ENCODE results near the gene PABPC4L. TPM values are rescaled to one million over a fixed set of nuclear protein-coding genes. Genes with fewer than 3 reads are reported as not detected.

Gene PABPC4L
- total RNA-seq, 4 donors from 2014 or later, result 0.09 to 0.51 (median 0.39) TPM; not detected in 1

DNA sequence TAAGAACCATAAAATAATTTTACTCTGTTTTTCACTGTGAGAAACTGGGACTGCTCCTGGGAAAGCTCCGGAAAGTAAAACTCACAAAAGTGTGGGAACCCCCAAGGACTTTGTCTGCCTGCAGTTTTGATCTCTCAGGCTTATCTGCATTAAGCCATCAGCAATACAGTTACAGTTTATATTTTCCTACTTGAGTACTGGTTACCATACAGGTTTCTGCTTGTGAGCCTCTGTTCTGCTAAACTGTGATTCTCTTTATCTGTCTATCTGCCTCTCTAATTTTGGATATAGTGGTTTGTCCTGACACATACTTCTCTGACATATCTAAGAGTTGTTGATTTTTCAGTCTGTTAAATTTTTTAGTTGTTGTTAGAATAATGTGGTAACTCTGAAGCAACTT is 11.6 kb downstream of the PABPC4L start:
- H3K4me3 ChIP-seq, result no peak overlapping the region
- no peaks in the 10 kb centered on the region for H3K9me3 ChIP-seq
- no peaks in the 10 kb centered on the region for H3K27me3 ChIP-seq
- in situ Hi-C loops (cut with MboI; ENCODE audit: low sequenced_read_pairs in 4 of 4), result no loop called here
- TF ChIP-seq CTCF (IDR thresholded peaks at IDR 0.05 in 4 of 5, conservative IDR thresholded peaks at IDR 0.05 in 1 of 5) (no peak), POLR2A (IDR thresholded peaks at IDR 0.05) (no peak)
- DNase-seq, result no peak
- no peaks in the 10 kb centered on the region for H3K4me1 ChIP-seq
- no peak overlapping the region for H3K27ac ChIP-seq
- ATAC-seq, result no peak
- intact Hi-C loops (cut with DNase I; ENCODE audit: low total_unique reads), result no loop called here
- no peaks in the 10 kb centered on the region for H3K36me3 ChIP-seq

GRCh38 chr4:134189480-134189879 is 12.1 kb downstream of the PABPC4L start:
- Histone ChIP-seq H3K4me3 (no peak overlapping the region), H3K27me3 (no peaks in the 10 kb centered on the region), H3K4me1 (no peaks in the 10 kb centered on the region), H3K9me3 (no peaks in the 10 kb centered on the region), H3K36me3 (no peaks in the 10 kb centered on the region), H3K27ac (no peak overlapping the region)
- TF ChIP-seq POLR2A (IDR thresholded peaks at IDR 0.05) (no peak), CTCF (IDR thresholded peaks at IDR 0.05 in 4 of 5, conservative IDR thresholded peaks at IDR 0.05 in 1 of 5) (no peak)
- DNase-seq, result no peak
- intact Hi-C loops (cut with DNase I; ENCODE audit: low total_unique reads), result no loop called here
- in situ Hi-C loops (cut with MboI; ENCODE audit: low sequenced_read_pairs in 4 of 4), result no loop called here
- no peak for ATAC-seq

DNA sequence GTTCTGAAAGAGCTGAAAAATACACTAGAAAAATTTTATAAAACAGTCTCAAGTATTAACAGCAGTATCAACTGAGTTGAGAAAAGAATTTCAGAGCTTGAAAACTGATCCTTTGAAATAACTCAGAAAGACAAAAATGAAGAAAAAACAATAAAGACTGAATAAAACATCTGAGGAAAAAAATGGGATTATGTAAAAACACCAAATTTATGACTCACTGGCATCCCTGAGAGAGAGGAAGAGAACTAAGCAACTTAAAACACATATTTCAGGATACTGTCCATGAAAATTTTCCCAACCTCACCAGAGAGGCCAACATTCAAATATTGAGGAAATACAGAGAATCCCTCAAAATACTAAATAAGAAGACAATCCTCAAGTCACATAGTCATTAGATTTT is 22.9 kb downstream of the PABPC4L start:
- Histone ChIP-seq H3K9me3 (no peaks in the 10 kb centered on the region), H3K36me3 (no peaks in the 10 kb centered on the region), H3K4me1 (no peaks in the 10 kb centered on the region), H3K4me3 (no peak overlapping the region), H3K27me3 (no peaks in the 10 kb centered on the region), H3K27ac (no peak overlapping the region)
- in situ Hi-C loops (cut with MboI; ENCODE audit: low sequenced_read_pairs in 4 of 4) (no loop called here), intact Hi-C loops (cut with DNase I; ENCODE audit: low total_unique reads) (no loop called here)
- DNase-seq (no peak), ATAC-seq (no peak)
- TF ChIP-seq CTCF (IDR thresholded peaks at IDR 0.05 in 4 of 5, conservative IDR thresholded peaks at IDR 0.05 in 1 of 5), result no peak
- no peak for TF ChIP-seq POLR2A (IDR thresholded peaks at IDR 0.05)

DNA sequence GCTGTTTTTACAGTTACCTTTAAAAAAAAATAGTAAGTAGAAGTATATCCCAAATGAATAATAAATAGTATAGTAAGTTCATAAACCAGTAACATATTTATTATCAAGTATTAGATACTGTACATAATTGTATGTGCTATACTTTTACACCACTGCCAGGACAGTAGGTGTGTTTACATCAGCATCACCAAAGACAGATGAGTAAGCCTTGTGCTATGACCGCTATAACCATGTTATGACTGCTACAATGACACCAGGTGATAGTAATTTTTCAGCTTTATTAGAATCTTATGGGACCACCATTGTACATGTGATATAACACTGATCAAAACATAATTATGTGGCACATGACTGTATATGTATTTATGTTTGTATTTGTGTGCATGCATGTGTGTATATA is 27.3 kb downstream of the PABPC4L start:
- Histone ChIP-seq H3K4me3 (no peak overlapping the region), H3K27me3 (no peaks in the 10 kb centered on the region), H3K9me3 (no peaks in the 10 kb centered on the region), H3K4me1 (no peaks in the 10 kb centered on the region), H3K27ac (no peak overlapping the region), H3K36me3 (no peaks in the 10 kb centered on the region)
- ATAC-seq (no peak), DNase-seq (no peak)
- in situ Hi-C loops (cut with MboI; ENCODE audit: low sequenced_read_pairs in 4 of 4) (no loop called here), intact Hi-C loops (cut with DNase I; ENCODE audit: low total_unique reads) (no loop called here)
- TF ChIP-seq CTCF (IDR thresholded peaks at IDR 0.05 in 4 of 5, conservative IDR thresholded peaks at IDR 0.05 in 1 of 5), result no peak
- TF ChIP-seq POLR2A (IDR thresholded peaks at IDR 0.05), result no peak

- TF ChIP-seq POLR2A (IDR thresholded peaks at IDR 0.05), result no peak
- no peak for TF ChIP-seq CTCF (IDR thresholded peaks at IDR 0.05 in 4 of 5, conservative IDR thresholded peaks at IDR 0.05 in 1 of 5)
- DNase-seq, result no peak
- Histone ChIP-seq H3K27me3 (no peaks in the 10 kb centered on the region), H3K4me1 (no peaks in the 10 kb centered on the region), H3K27ac (no peak overlapping the region), H3K36me3 (no peaks in the 10 kb centered on the region), H3K4me3 (no peak overlapping the region), H3K9me3 (no peaks in the 10 kb centered on the region)
- in situ Hi-C loops (cut with MboI; ENCODE audit: low sequenced_read_pairs in 4 of 4) (no loop called here), intact Hi-C loops (cut with DNase I; ENCODE audit: low total_unique reads) (no loop called here)
- no peak for ATAC-seq
Measured at GRCh38 chr4:134160211-134160610, 41.4 kb downstream of the PABPC4L start.

All from gastrocnemius medialis (tissue), 4 donors.